Fibroblast of the aortic adventitia (primary cell): Measurements from ENCODE around the gene ERGIC1. TPM values are rescaled to one million over a fixed set of nuclear protein-coding genes. Genes with fewer than 3 reads are reported as not detected.

Experiments
- DNase-seq: peaks from one replicate; pipeline ENCODE4 v3.0.0-alpha.2; 2010; ENCODE audit warnings: low read depth
- H3K4me3 ChIP-seq: 2 replicates; pipeline ENCODE4 v1.5.1; 2011; ENCODE audit warnings: low read depth, mild to moderate bottlenecking, control low read depth, low read length, moderate library complexity
- CTCF ChIP-seq: IDR thresholded peaks from 2 replicates; pipeline ENCODE4 v1.5.1; 2011; ENCODE audit warnings: mild to moderate bottlenecking, low read length, control low read depth, inconsistent platforms; ENCODE audit not compliant: insufficient read depth
- total RNA-seq: library from RNA; depleted of rRNA; stranded (reverse); fragments of >200 nt; gene quantifications from 2 replicates; pipeline ENCODE4 v1.2.3, GENCODE V29; 2012; ENCODE audit warnings: low replicate concordance

Gene ERGIC1
- total RNA-seq, 1 donor: 193 TPM

GRCh38 chr5:172830275-172830799 lies 3.7 kb upstream of the ERGIC1 start:
- DNase-seq: no peak
- no peak for TF ChIP-seq CTCF
- no peak overlapping the region for H3K4me3 ChIP-seq

GRCh38 chr5:172830876-172831662 lies 3.0 kb upstream of the ERGIC1 start:
- DNase-seq: peak; percentile 94
- H3K4me3 ChIP-seq: no peak overlapping the region
- TF ChIP-seq CTCF: no peak

DNA sequence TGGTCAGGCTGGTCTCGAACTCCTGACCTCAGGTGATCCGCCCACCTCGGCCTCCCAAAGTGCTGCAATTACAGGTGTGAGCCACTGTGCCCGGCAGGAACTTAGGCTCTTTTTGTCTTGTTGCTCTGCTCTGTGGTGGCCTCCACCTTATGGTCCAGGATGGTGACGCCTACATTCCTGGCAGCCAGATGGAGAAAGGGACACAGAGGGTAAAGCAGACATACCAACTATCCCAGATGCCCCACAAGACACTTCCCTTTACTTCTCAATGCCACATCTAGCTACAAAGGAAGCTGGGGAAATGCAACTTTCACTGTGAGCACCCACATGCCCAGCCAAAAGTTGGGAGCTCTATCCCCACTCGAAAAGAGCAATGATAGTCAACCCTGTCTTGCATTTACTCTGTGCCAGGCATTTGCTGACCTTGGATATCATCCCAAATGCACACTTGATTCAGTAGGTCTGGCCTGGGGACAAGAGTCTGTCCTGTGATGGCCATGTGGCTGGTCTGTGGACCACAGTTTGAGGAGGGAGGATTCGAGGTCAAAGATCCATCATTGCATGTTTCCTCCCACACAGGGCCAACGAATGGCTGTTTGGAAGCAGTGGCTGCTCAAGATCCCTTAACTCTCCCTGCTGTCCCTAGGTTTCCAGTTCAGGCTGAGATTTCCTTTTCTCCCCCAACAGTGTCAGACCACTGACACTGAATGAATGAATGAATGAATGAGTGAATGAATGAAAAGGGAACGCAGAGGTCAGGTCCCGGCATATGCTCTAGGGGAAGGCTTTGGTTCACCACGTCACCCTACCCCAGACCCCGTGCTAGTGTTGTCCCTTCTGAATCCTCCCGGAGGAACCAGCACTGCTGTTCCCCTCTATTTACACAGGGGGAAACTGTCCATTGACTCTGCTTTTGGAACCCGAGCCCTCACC lies 1.4 kb upstream of the ERGIC1 start:
- no peak overlapping the region for H3K4me3 ChIP-seq
- TF ChIP-seq CTCF: no peak
- DNase-seq: no peak

DNA sequence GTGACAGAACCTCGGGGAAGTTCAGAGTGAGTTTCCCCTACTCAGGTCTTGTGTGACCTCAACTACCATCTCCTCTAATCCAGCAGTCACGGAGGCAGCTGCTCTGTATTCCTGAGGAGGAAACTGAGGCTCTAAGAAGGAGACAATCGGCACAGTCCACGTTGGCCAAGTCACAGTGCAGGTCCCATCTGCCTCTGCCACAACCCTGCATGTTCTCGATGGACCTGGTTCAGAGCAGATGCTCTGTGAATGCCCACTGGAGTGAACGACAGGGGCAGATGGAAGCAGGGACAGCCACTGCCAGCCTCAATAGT lies 722 bp upstream of the ERGIC1 start:
- TF ChIP-seq CTCF: no peak
- no peak overlapping the region for H3K4me3 ChIP-seq
- DNase-seq: no peak

GRCh38 chr5:172834415-172835289 lies 601 bp downstream of the ERGIC1 start:
- DNase-seq: no peak
- H3K4me3 ChIP-seq: peak overlapping the region; percentile 91
- no peak for TF ChIP-seq CTCF
